Measurements from ENCODE around the gene MNAT1.
"Not testable (repeated sequence)": the region's sequence is repeated elsewhere in the genome, so short reads cannot be mapped to it uniquely, and the experiment has no call there.

The MNAT1 gene

DNA sequence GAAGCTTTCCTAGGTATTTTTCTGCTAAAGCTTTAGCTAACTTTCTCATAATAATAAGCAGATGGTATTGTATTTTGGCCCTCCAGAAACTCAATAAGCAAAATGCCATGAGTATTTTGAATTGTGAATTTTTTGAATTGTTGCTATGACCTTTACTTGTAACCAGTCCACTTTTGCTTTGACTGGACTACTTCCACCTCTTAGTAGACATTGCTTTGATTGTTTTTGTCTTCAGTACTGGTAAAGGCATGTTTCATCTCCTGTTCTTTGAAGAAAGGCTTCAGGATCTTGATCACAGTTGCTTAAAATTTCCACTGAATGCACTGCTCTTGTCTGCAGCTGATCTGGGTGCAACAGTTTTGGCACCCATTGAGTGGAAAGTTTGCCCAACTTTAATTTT is 144.0 kb downstream of the MNAT1 start:
- DNase-seq (ENCODE audit: low read depth, low spot score): no peak

GRCh38 chr14:60882219-60882618 is 147.7 kb downstream of the MNAT1 start:
- no peak for DNase-seq (ENCODE audit: low read depth, low spot score)

GRCh38 chr14:60884134-60884533 is 149.6 kb downstream of the MNAT1 start:
- DNase-seq (ENCODE audit: low read depth, low spot score): no peak

DNA sequence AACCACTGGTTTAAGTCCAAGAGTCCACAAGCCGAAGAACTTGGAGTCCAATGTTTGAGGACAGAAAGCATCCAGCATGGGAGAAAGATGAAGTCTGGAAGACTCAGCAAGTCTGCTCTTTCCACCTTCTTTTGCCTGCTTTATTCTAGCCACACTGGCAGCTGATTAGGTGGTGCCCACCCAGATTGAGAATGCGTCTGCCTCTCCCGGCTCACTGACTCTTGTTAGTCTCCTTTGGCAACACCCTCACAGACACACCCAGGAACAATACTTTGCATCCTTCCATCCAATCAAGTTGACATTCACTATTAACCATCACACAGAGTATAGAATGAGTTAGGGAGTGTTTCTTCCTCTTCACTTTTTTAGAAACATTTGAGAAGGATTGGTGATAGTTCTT is 156.1 kb downstream of the MNAT1 start:
- not testable (repeated sequence) for DNase-seq (ENCODE audit: low read depth, low spot score)

DNA sequence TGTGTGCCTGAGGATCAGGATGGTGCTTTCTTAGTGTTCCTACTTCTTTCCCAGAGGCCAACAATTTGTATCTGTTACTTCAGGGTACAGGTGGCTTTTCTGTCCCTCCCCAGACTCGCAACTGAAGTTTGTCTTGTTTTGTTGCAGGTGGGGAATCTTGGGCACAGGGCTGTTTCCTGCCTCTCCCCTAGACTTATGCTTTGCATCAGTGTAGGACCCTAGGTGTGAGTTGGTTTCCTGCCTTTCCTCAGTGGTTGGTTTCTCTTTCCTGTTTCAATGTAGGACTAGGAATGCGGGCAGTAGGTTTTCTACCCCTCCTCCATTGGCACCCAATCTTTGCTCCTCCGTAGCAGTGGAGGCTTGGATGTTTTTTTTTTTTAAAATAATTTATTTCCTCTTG is 159.3 kb downstream of the MNAT1 start:
- no peak for DNase-seq (ENCODE audit: low read depth, low spot score)

GRCh38 chr14:60904381-60904780 is 169.8 kb downstream of the MNAT1 start:
- no peak for DNase-seq (ENCODE audit: low read depth, low spot score)

DNA sequence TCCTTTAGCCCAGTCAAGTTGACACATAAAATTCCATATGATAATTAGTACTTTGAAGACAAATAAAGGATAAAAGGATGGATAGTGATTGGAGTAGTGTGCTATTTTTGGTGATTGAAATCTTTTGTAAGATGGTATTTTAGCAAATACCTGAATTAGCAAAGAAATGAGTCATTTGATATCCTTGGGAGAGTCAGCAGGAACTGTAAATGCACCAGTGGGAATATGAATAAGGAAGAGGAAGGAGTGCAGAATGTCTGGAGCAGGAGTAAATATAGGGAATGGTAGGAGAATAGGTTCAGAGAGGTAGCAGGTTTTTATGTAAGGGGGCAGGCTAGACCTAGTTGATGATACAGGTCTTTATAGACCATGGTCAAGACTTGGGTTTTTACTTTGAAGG is 171.4 kb downstream of the MNAT1 start:
- no peak for DNase-seq (ENCODE audit: low read depth, low spot score)

DNA sequence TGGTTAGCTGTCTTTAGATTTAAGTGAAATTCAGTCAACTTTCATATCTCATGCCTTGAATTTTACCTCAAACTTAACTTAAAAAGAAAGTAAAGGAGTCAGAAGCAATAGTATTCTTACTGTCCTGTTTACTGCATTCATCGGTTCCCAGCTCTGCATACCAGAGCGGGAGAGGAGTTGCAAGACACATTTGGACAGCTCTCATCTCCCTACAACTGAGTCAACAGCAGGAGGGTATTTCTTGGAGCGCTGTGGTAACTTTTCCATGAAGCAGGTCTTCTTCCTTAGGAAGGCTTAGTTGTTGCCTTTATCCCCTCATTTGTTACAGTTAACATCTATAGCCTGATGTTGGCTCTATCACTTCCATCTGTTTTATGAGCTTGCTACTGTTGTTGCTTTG is 181.2 kb downstream of the MNAT1 start:
- no peak for DNase-seq (ENCODE audit: low read depth, low spot score)

DNA sequence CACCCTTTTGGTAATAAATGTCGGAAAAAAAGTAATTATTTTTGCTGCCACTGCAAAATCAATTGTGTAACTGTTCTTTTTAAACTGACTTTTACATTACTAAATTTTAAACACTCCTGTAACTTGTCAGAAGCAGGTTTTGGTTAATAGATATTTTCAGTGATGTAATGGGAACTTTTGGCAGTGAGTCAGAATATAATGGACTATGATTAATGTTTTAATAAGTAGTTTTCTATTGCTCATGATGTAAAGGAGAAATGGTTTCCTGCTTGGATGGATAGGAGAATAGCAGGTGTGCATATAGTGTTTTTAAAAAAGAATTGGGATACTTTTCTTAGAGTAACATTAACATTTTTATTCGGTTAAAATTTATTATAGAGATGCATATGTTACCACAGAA is 187.5 kb downstream of the MNAT1 start:
- no peak for DNase-seq (ENCODE audit: low read depth, low spot score)

GRCh38 chr14:60925286-60925685 is 190.7 kb downstream of the MNAT1 start:
- DNase-seq (ENCODE audit: low read depth, low spot score): no peak

GRCh38 chr14:60926002-60926401 is 191.4 kb downstream of the MNAT1 start:
- DNase-seq (ENCODE audit: low read depth, low spot score): no peak

DNA sequence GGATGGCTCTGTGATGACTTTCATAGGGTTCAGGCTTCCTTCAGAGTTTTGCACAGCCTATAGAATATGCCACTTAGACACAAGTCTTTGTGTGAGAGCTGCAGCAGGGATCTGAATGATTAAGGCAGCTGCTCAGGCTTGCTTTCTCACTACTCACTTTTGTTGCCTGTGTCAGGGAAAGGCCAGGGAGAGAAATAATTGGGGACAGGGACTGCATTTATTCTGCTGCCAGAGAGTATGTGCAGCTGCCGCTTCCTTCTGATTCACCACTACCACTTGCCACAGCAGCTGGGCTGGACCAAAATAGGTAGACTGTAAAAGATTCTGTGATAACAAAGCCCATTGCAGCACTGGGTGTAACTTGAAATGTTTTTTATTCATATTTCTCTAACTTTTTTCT is 196.7 kb downstream of the MNAT1 start:
- no peak for DNase-seq (ENCODE audit: low read depth, low spot score)

- DNase-seq (ENCODE audit: low read depth, low spot score): no peak
Measured at GRCh38 chr14:60933920-60934655, 199.5 kb downstream of the MNAT1 start.

DNA sequence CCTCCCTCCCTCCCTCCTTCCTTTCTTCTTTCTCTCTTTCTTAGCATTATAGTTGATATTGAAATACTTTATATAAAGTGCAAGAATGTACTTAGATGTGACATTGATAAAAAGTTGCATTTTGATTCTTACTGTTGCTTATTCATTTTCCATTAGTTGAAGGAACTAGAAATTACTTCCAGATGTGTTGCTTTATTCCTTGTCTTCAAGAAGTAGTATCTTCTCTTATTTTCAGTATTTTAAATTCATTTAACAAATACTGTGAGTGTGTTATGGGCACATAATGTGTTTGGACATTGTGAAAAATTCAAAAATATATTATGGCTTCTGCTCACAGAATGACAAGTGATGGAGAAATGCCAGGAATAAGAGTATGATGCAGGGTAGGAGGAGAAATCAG is 200.8 kb downstream of the MNAT1 start:
- DNase-seq (ENCODE audit: low read depth, low spot score): no peak

DNA sequence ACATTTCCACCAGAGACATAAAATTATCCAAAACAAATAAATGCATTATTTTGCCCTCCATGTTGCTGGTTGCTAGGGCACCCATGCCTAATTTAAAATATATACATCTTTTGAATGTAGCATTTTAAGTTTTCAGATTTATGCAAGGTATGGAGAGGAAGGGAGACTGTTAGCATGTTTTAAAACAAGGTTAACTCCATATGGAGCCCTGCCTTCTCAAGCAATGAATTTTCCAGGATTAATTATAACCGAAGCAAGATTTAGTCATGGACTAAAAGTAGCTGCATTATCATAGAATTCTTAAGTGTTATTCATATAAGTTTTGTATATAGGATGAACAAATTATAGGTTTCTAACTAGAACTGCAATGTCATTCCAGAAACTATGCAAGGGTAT is 209.1 kb downstream of the MNAT1 start:
- no peak for DNase-seq (ENCODE audit: low read depth, low spot score)

DNA sequence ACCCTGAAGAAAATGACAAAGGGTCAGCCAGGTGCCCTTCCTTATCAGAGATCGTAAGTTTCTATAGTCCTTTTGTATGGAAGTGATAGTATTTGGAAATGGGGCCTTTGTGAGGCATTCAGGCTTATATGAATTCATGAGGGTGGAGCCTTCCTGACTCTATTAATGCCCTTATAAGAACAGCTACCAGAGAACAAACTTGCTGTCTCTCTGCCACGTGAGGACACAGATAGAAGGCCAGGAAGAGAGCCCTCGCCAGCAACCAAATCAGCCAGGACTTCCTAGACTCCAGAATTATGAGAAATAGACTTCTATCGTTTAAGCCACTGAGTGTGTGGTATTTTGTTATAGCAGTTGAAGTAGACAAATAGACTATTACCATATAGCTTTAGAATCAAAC is 209.6 kb downstream of the MNAT1 start:
- DNase-seq (ENCODE audit: low read depth, low spot score): no peak

- no peak for DNase-seq (ENCODE audit: low read depth, low spot score)
Measured at GRCh38 chr14:60945984-60946383, 211.4 kb downstream of the MNAT1 start.

- no peak for DNase-seq (ENCODE audit: low read depth, low spot score)
Measured at GRCh38 chr14:60946773-60947172, 212.2 kb downstream of the MNAT1 start.

GRCh38 chr14:60951776-60952435 is 217.3 kb downstream of the MNAT1 start:
- DNase-seq (ENCODE audit: low read depth, low spot score): no peak

GRCh38 chr14:60956202-60956601 is 221.6 kb downstream of the MNAT1 start:
- DNase-seq (ENCODE audit: low read depth, low spot score): no peak

DNA sequence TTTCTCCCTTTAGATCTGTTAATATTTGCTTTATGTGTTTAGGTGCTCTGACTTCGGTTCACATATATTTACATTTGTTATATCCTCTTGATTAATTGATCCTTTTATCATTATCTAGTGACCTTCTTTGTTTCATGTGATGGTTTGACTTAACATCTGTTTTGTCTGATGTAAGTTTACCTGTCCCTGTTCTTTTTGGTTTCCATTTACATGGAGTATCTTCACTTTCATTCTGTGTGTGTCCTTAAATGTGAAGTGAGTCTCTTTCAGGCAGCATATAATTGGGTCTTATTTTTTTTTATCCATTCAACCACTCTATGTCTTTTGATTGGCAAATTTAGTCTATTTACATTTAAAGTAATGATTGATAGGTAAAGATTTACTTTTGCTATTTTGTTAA is 222.1 kb downstream of the MNAT1 start:
- DNase-seq (ENCODE audit: low read depth, low spot score): no peak

- no peak for DNase-seq (ENCODE audit: low read depth, low spot score)
Measured at GRCh38 chr14:60958146-60958545, 223.6 kb downstream of the MNAT1 start.

GRCh38 chr14:60963761-60964160 is 229.2 kb downstream of the MNAT1 start:
- no peak for DNase-seq (ENCODE audit: low read depth, low spot score)

DNA sequence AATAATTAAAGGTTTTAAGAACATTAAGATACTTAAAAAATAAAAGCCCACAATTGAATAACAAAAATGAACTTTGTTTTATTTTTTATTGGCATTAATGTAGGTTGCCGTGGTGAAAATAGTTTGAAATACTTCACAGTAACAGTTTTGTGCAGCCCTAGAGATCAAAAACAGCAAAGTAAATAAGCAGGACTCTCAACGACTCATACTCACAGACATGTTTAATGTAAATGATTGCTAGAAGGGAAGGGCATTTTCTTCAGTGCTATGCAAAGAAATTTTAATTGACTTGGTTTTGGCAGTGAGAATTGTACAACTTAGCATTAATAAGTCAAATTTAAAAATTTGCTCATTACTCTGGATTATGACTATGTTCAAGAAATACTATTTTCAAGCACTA is 230.3 kb downstream of the MNAT1 start:
- DNase-seq (ENCODE audit: low read depth, low spot score): no peak
